Fibroblast of skin of back (primary cell): ENCODE results near the gene AIG1.

Experiments
- DNase-seq: peaks from one replicate; pipeline ENCODE4 v3.0.0-alpha.2; 2013

AIG1 gene

DNA sequence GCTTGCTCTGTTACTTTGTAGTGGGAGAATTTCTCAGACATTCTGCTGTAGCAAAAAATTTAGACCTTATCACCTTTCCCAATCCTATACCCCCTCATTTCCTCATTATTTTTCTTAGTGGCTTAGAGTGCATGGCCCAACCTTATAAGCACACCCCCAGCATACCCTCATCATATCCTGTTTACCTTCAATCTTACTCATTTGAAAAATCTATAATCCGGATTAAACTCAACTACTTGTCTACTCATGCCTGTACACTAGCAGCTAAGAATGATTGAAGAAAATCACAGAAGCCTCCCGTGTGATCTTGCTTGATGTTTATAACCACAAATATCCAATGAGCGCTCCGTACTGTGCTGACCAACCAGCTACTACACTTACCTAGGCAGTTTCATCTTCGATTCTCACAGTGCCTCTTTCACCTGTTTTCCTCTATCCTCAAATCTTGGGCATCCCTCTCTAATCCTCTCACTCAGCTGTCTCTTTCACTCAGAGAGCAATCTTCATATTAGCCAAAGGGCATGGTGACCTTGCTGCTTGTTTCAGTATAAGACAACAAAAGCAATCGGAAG, 36.6 kb downstream of the AIG1 start:
- DNase-seq, result no peak

- DNase-seq, result no peak
These were observed 37.5 kb downstream of the AIG1 start for GRCh38 chr6:143098054-143098671.

DNA sequence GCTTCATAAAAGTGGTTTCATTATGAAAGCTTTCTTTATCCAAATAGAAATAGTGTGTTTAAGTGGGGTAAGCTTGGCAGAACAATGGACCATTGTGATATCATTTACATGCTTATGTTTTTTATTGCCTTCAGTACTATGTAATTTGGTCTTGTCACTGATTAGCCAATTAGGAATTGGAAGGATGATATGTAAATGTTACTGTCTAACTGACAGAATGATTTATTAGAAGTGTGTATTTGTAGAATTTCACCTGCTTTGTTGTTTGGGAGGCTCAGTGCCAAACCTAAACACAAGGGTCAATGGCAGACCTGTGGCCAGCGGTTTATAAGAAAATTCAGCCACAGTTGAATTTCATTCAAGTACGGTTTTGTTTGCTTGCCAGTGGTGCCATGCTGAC, 39.0 kb downstream of the AIG1 start:
- DNase-seq, result no peak

DNA sequence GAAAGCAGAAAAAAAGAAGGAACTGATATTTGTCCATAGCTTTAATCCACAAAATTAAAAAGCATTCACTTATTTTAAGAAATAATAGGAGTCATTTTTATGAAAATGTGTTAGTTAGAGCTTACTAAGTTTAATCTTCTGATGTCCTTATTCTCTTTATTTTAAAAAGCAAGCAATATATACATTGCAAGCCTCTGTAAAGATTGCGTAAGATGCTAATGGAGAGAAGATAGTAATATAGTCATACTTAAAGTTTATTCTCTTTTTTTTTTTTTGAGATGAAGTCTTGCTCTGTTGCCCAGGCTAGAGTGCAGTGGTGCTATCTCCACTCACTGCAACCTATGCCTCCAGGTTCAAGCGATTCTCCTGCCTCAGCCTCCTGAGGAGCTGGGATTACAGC, 39.7 kb downstream of the AIG1 start:
- no peak for DNase-seq

GRCh38 chr6:143103916-143104315, 43.2 kb downstream of the AIG1 start:
- DNase-seq, result no peak

DNA sequence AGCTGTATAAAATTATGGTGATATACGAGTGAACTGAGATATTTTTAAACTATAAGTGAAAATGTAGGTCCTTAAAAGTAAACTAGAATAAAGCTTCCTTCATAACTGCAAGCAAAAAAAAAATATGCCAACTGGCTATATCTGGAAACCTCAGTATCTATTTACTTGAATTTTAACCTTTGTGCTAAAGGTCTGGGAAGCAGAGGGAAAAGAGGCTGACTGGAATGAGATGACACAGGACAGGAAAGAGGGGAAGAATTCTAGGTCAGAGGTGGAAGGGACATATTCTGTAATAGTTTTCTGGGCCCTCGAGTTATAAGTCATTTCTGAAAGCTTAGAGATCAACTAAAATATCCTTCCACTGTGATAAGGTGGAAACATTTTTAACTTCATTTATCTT, 46.8 kb downstream of the AIG1 start:
- no peak for DNase-seq

GRCh38 chr6:143107911-143108761, 47.4 kb downstream of the AIG1 start:
- DNase-seq, result no peak

- DNase-seq, result no peak
These were observed 48.5 kb downstream of the AIG1 start for GRCh38 chr6:143109196-143109595.

DNA sequence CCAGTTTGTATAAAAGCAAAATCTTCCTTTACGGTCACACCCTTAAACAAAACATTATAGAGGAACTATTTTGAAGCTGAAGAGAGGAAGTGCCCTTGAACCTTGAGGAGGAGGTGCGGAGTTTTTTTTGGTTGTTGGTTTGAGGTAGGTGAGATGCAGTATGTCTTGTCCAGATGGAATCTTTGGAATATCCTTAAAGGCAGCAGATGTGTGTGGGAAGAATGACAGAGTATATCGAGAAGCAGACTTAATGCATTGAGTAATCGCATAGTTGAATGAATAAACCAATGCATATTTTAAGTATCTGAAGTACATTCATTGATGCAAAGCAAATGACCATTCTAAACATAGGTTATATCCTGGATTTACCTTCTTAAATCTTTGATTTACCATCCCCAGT, 49.9 kb downstream of the AIG1 start:
- DNase-seq, result peak; percentile 42

GRCh38 chr6:143110996-143111395, 50.3 kb downstream of the AIG1 start:
- peak; percentile 33 for DNase-seq

DNA sequence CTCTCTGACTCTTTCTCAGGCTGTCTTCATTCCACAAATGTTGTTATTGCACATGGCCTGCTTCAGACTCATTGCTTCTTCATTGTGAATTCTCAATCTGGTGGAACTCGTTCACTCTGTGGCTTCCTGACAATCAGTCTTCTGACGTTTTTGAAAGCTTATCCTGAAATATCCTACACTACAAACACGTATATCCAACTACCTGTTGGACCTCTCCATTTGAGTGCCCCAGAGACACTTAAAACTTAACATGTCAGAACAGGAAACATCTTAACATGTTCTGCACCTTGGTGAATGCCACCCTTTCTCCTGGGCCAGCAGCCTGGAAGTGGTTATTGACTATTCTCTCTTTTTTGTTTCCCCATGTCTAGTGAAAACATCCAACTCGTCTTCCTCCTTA, 50.8 kb downstream of the AIG1 start:
- DNase-seq, result no peak

DNA sequence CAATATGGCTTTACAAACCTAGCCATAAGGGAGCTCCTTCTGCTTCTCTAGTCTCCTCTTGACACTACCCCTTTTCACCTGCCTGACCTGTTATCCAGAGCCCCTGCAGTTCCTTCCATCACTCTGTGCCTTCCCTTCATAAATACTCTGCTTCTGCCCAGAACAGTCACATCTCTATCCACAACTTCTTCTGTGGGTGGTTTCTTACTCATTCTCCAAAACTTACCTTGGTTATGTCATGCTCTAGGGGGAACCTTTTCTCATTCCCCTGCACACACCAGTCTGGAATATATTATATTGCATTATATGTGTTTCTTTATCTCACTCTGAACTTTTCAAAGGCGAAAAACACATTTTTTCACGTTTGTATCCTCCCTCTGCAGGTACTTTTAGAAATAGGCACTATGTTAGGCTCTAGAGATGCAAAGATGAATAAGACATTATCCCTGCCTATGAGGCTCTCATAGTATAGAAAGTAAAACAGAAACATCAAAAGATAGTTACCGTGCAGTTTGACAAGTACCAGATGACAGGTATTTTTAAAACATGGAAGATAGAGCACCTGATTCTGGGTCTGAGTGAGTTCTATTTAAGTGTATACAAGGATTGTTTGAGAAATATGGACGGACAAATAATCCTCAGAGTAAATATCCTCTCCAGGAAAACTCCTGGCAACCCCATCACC, 51.5 kb downstream of the AIG1 start:
- no peak for DNase-seq

DNA sequence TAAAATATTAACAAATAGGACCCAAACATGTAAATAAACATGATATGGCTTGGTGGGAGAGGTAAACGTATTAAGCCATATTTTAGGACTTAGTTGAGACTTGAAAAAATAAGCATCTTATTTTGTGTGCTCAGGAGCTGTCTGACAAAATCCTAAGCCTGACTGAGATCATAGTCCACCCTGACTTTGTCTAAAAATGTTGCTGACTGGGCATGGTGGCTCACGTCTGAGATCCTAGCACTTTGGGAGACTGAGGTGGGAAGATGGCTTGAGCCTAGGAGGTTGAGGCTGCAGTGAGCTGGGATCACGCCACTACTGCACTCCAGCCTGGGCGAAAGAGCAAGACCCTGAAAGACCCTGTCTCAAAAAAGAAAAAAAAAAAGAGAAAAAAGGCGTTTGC, 52.1 kb downstream of the AIG1 start:
- DNase-seq, result no peak

DNA sequence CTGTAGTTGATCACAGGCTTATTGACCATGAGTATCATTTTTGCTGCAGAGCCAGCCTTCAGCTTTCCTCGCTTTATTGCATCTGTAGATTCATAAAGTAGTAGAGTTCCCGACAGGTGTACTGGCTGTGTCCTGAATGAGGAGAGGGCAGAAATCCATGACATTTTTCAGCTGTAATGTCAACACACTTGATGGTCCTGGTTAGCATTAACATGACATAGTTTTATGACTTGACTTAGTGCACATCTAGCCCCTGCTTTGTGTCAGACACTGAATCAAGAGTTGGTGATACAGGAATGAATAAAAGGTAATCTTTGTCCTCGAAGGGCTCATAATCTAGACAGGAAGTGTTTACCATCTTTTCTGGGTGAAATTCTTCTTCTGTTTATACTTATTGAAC, 55.0 kb downstream of the AIG1 start:
- DNase-seq, result no peak

DNA sequence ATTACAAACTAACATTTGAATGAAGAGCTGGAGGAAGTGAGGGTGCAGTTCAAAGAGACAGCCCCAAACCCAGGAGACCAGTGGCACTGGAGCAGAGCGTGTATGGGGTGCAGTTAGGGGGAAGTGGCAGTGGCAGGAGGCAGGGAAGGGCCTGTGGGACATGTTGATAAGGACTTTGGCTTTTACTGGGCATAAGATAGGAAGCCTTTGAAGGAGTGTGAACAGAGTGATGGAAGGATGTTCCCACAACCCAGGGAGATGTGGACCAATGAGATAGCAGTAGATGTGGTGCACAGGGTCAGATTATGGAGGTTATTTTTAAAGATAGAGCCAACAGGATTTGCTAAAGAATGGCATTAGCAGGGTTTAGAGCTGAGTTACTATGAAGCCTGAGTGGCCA, 56.4 kb downstream of the AIG1 start:
- no peak for DNase-seq

DNA sequence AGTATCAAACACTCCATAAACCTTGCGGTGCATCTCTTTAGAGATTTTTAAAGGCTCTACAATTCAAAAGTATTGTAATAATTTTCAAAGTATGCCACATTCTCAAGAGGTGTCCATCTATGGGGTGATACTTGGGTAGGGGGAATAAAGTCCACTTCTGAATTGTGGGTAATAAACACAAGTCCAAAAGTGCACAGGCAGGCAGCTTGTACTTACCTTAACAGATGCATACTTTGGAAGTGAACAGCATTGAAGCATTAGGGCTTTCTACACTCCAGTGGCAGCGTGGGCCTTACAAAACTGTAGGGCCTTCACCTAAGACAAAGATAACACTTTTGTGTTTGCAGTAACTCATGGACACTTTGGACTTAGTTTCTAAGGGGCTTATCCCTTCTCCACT, 58.6 kb downstream of the AIG1 start:
- DNase-seq, result no peak

DNA sequence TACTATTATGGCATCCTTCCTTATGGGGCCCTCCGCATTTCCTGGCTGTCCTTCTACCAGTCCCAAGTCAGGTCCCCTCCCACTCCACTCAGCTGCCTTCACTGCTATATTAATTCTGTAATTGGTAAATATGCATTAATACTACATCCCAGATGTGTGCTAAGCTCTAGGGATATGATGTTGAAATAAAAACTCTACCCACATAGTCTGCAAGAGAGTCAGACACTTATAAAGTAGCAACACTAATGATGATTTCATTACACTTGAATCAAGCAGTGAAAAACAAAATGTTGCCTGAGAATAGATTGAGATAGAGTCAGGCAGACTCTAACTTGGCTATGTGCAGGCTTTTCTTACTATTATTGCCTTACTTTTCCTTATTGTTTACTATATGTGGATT, 62.4 kb downstream of the AIG1 start:
- no peak for DNase-seq

GRCh38 chr6:143123941-143124340, 63.3 kb downstream of the AIG1 start:
- DNase-seq, result no peak

DNA sequence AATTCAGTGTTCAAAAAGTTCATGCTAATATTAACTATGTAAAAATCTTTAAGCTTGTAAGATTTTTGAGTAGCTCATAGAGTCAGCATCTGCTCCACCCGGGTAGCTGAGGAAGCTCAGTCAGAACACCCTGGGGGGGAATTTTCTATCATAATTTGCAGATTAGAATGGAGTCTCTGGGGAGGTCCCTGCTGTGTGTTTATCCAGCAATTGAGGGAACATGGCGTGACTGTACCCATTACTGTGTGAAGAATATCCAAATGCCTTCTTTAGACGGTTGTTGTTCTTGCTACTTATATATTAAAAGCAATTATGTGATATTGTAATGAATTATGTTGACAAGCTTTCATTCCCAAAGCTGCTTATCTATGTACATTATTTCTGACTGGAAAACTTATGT, 64.8 kb downstream of the AIG1 start:
- DNase-seq, result peak; percentile 88

GRCh38 chr6:143125864-143126573, 65.3 kb downstream of the AIG1 start:
- peak; percentile 91 for DNase-seq

DNA sequence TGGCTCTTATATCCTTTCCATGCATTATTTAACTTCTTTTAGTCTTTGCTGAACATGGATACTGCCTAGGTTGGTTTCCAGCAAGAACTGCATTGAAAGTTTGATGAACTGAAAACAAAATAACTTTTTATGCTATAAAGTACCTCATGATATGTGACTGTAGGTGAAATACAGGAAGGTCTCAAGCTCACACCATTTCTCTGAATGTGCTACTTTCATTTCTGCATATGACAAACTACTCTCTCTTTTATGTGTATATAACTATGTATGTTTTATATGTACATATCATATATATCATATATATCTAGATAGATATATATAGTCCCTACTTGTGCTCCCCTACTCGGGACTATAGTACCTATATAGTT, 65.9 kb downstream of the AIG1 start:
- DNase-seq, result no peak

- DNase-seq, result peak; percentile 66
These were observed 67.4 kb downstream of the AIG1 start for GRCh38 chr6:143127941-143128680.
